Chondrocyte (in vitro differentiated cells): Measurements from ENCODE around the gene VAV2. TPM values are rescaled to one million over a fixed set of nuclear protein-coding genes. Genes with fewer than 3 reads are reported as not detected.

ENCODE experiments used
- DNase-seq: peaks from one replicate; pipeline ENCODE4 v3.0.0; 2021; ENCODE audit warnings: mixed read lengths, low spot score
- H3K27ac Mint-ChIP-seq: one replicate; pipeline ENCODE4 v1.8.0; 2021; ENCODE audit warnings: mild to moderate bottlenecking, moderate library complexity, mixed read lengths; ENCODE audit not compliant: unreplicated experiment
- H3K27me3 Mint-ChIP-seq: 2 replicates; pipeline ENCODE4 v1.8.0; 2021; ENCODE audit warnings: low read depth, mixed read lengths
- H3K36me3 Mint-ChIP-seq: 2 replicates; pipeline ENCODE4 v1.8.0; 2021; ENCODE audit warnings: low read depth, mixed read lengths
- H3K4me1 Mint-ChIP-seq: 2 replicates; pipeline ENCODE4 v1.8.0; 2021; ENCODE audit warnings: low read depth, mild to moderate bottlenecking, mixed read lengths
- H3K4me3 Mint-ChIP-seq: one replicate; pipeline ENCODE4 v1.8.0; 2021; ENCODE audit warnings: mild to moderate bottlenecking, moderate library complexity, mixed read lengths; ENCODE audit not compliant: unreplicated experiment
- H3K9me3 Mint-ChIP-seq: 2 replicates; pipeline ENCODE4 v1.8.0; 2021; ENCODE audit warnings: low read depth, mixed read lengths
- total RNA-seq: library from RNA; stranded (reverse); gene quantifications from 3 replicates; pipeline ENCODE4 v1.2.1, GENCODE V29; 2021
- TF ChIP-seq, protein P1 (sequence below): fragments of 200-600 bp; sonication (generic); IDR thresholded peaks from 2 replicates; pipeline ENCODE4 v1.5.0; 2021; ENCODE audit warnings: antibody characterized with exemption, mild to moderate bottlenecking, moderate library complexity

The VAV2 gene
- total RNA-seq, 1 donor from 2014 or later = 17.7 TPM

DNA sequence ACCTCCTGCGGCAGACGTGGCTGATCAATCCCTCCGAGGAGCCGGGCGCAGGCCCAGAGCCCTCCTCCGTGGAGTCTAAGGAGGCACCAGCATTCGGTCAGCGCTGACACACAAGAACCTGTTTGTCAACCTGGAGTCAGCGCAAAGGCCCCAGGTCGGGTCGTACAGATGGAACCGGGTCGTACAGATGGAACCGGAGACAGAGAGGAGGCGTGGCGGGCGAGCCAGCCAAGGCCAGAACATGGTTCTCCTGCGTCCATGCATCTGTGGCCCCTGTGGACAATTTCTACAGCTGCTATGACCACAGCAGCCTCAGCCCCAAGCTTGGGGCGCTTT, 128.9 kb downstream of the VAV2 start:
- Mint-ChIP-seq H3K27ac (no peak overlapping the region), H3K27me3 (no peaks in the 10 kb centered on the region), H3K4me1 (peaks cover 20% of the 10 kb centered on the region), H3K9me3 (peaks cover 8% of the 10 kb centered on the region), H3K36me3 (peaks cover 7% of the 10 kb centered on the region), H3K4me3 (no peak overlapping the region)
- TF ChIP-seq, protein P1, sequence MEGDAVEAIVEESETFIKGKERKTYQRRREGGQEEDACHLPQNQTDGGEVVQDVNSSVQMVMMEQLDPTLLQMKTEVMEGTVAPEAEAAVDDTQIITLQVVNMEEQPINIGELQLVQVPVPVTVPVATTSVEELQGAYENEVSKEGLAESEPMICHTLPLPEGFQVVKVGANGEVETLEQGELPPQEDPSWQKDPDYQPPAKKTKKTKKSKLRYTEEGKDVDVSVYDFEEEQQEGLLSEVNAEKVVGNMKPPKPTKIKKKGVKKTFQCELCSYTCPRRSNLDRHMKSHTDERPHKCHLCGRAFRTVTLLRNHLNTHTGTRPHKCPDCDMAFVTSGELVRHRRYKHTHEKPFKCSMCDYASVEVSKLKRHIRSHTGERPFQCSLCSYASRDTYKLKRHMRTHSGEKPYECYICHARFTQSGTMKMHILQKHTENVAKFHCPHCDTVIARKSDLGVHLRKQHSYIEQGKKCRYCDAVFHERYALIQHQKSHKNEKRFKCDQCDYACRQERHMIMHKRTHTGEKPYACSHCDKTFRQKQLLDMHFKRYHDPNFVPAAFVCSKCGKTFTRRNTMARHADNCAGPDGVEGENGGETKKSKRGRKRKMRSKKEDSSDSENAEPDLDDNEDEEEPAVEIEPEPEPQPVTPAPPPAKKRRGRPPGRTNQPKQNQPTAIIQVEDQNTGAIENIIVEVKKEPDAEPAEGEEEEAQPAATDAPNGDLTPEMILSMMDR = no peak
- no peak for DNase-seq

DNA sequence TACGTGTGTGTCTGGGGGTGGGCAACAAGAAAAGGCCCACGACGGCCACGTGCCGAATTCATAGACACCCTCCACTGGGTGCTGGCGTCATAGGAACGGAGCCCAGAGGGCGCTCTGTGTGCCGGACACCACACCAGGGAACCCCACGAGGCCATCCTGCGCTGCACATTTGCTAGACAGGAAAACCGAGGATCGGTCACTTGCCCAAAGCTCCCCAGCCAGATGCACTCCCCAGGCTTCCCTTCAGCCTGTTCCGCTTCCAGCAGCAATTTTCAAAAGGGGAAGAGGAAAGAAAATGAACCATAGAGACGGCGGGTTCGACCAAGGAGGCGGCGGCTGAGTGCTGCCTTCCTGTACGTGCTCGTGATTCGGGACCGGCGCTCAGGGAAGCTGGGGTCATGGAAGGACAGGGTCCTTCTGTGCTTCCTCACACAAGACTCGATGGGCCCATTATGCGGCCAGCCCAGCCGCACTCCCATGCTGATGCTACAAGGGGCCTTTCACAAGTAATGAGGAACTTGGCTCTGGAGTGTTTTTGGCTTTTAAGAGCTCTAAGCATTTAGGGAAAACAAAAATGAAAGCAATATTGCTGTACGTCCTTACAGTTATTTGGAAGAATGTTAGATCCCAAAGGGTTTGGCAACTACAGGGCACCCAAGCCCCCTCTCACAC, 129.4 kb downstream of the VAV2 start:
- H3K4me3 Mint-ChIP-seq = no peak overlapping the region
- DNase-seq = no peak
- peaks cover 20% of the 10 kb centered on the region for H3K4me1 Mint-ChIP-seq
- no peak overlapping the region for H3K27ac Mint-ChIP-seq
- H3K9me3 Mint-ChIP-seq = peaks cover 8% of the 10 kb centered on the region
- TF ChIP-seq, protein P1 = no peak
- no peaks in the 10 kb centered on the region for H3K27me3 Mint-ChIP-seq
- H3K36me3 Mint-ChIP-seq = peaks cover 7% of the 10 kb centered on the region

DNA sequence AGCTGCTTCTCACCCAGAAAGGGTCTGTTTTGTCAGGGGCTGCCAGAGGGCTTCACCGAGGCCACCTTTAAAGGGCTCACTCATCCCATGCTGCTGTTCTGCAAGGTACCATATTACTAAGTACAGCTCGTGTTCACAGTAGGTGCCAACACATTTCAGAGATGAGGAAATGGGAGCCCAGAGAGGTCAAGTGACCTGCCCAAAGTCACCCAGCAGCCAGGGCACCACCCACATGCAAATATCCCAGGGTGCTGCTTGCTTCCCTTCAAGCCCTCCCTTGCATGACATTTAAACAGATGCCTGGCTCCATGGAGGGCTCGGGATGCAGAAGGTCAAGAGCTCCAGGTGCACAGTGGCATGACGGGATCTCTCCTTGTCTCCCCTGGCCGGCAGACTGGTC, 130.4 kb downstream of the VAV2 start:
- H3K4me3 Mint-ChIP-seq = no peak overlapping the region
- no peak overlapping the region for H3K27ac Mint-ChIP-seq
- peaks cover 20% of the 10 kb centered on the region for H3K4me1 Mint-ChIP-seq
- peaks cover 8% of the 10 kb centered on the region for H3K9me3 Mint-ChIP-seq
- H3K36me3 Mint-ChIP-seq = peaks cover 7% of the 10 kb centered on the region
- no peaks in the 10 kb centered on the region for H3K27me3 Mint-ChIP-seq
- DNase-seq = no peak
- TF ChIP-seq, protein P1 = no peak

- peaks cover 7% of the 10 kb centered on the region for H3K36me3 Mint-ChIP-seq
- H3K4me3 Mint-ChIP-seq = no peak overlapping the region
- peaks cover 20% of the 10 kb centered on the region for H3K4me1 Mint-ChIP-seq
Measured at GRCh38 chr9:133861086-133861485, 131.0 kb downstream of the VAV2 start.

DNA sequence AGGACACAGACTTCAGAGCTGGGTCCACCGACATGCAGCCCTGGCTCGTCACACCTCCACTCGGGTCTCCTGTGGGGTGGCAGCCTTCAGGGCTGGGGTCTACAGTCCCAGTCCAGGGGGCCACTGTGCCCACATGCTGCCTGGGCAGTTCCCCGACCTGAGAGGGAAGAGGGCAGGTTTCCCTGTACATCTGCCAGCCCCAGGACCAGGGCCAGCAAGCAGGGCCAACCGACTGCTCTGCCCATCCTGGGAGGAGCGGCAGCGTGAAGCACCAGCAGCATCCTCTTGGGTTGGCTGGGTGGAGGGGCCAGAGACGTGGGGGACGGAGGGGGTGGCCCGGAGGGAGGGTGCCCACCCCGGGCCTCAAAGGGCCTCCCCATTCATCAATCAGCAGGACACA, 133.4 kb downstream of the VAV2 start:
- Mint-ChIP-seq H3K4me1 (peaks cover 7% of the 10 kb centered on the region), H3K36me3 (peaks cover 2% of the 10 kb centered on the region), H3K9me3 (no peaks in the 10 kb centered on the region), H3K4me3 (no peak overlapping the region), H3K27me3 (no peaks in the 10 kb centered on the region), H3K27ac (no peak overlapping the region)
- no peak for DNase-seq
- TF ChIP-seq, protein P1 = no peak

More at GRCh38 chr9:133861086-133861485, 131.0 kb downstream of the VAV2 start:
- no peak for DNase-seq
- TF ChIP-seq, protein P1 = no peak
- Mint-ChIP-seq H3K27ac (no peak overlapping the region), H3K9me3 (peaks cover 8% of the 10 kb centered on the region), H3K27me3 (no peaks in the 10 kb centered on the region)
